Mesenchymal stem cell (in vitro differentiated cells and primary cell): Measurements from ENCODE around the gene CNTRL.
"Not testable (repeated sequence)": the region's sequence is repeated elsewhere in the genome, so short reads cannot be mapped to it uniquely, and the experiment has no call there.

Experiments used
- DNase-seq: peaks from one replicate; pipeline ENCODE4 v3.0.0-alpha.2; 2013
- H2AFZ ChIP-seq: one replicate; pipeline ENCODE4 v1.6.1; 2013; ENCODE audit warnings: low read depth, mild to moderate bottlenecking, control low read depth, inconsistent platforms, low read length, moderate library complexity
- H2AK5ac ChIP-seq: 2 replicates; pipeline ENCODE4 v1.6.1; 2013; ENCODE audit warnings: low read length, moderate library complexity, mild to moderate bottlenecking, inconsistent platforms; ENCODE audit not compliant: severe bottlenecking
- H2BK120ac ChIP-seq: one replicate; pipeline ENCODE4 v1.6.1; 2013; ENCODE audit warnings: low read depth, mild to moderate bottlenecking, inconsistent platforms, low read length, moderate library complexity
- H2BK12ac ChIP-seq, 2 experiments: one replicate each; pipeline ENCODE4 v1.6.1; 2013; ENCODE audit warnings: inconsistent platforms in 2 of 2, low read length in 2 of 2, mild to moderate bottlenecking in 2 of 2, moderate library complexity in 2 of 2, control low read depth in 1 of 2
- H2BK15ac ChIP-seq: one replicate; pipeline ENCODE4 v1.6.1; 2013; ENCODE audit warnings: mild to moderate bottlenecking, low read depth, inconsistent platforms; ENCODE audit not compliant: poor library complexity, severe bottlenecking
- H2BK5ac ChIP-seq: 2 replicates; pipeline ENCODE4 v1.6.1; 2013; ENCODE audit warnings: low read depth, mild to moderate bottlenecking, low read length, control low read depth, inconsistent platforms; ENCODE audit not compliant: poor library complexity, severe bottlenecking
- H3K14ac ChIP-seq, 2 experiments: one replicate each; pipeline ENCODE4 v1.6.1; 2013; ENCODE audit warnings: inconsistent platforms in 2 of 2, low read length in 2 of 2, control low read depth in 1 of 2, mild to moderate bottlenecking in 1 of 2, moderate library complexity in 1 of 2
- H3K18ac ChIP-seq, 2 experiments: one replicate each; pipeline ENCODE4 v1.6.1; 2013; ENCODE audit warnings: inconsistent platforms in 2 of 2, low read length in 2 of 2, control low read depth in 1 of 2, low read depth in 1 of 2, mild to moderate bottlenecking in 1 of 2
- H3K23ac ChIP-seq, 2 experiments: one replicate each; pipeline ENCODE4 v1.6.1; 2013; ENCODE audit warnings: inconsistent platforms in 2 of 2, low read length in 2 of 2, mild to moderate bottlenecking in 2 of 2, moderate library complexity in 2 of 2, control low read depth in 1 of 2
- H3K27ac ChIP-seq: 2 replicates; pipeline ENCODE4 v1.5.1; 2013; ENCODE audit warnings: mild to moderate bottlenecking, moderate library complexity, low read length, control low read depth, inconsistent platforms; ENCODE audit not compliant: poor library complexity, severe bottlenecking
- H3K27me3 ChIP-seq, 2 experiments: 2 replicates each; pipeline versions ENCODE4 v1.6.1 to v1.7.0; 2013; ENCODE audit warnings: low read length in 2 of 2, mild to moderate bottlenecking in 2 of 2, moderate library complexity in 2 of 2, control low read depth in 1 of 2, inconsistent platforms in 1 of 2; ENCODE audit not compliant: control insufficient read depth in 1 of 2, insufficient read depth in 1 of 2
- H3K36me3 ChIP-seq, 2 experiments: 2 replicates each; pipeline versions ENCODE4 v1.6.1 to v1.7.0; 2013; ENCODE audit warnings: low read length in 2 of 2, control low read depth in 1 of 2, inconsistent platforms in 1 of 2, low read depth in 1 of 2, mild to moderate bottlenecking in 1 of 2; ENCODE audit not compliant: insufficient read depth in 2 of 2, control insufficient read depth in 1 of 2
- H3K4ac ChIP-seq, 2 experiments: one replicate each; pipeline ENCODE4 v1.6.1; 2013; ENCODE audit warnings: inconsistent platforms in 2 of 2, low read length in 2 of 2, mild to moderate bottlenecking in 2 of 2, moderate library complexity in 2 of 2, control low read depth in 1 of 2, low read depth in 1 of 2
- H3K4me1 ChIP-seq: 2 replicates; pipeline ENCODE4 v1.6.1; 2013; ENCODE audit warnings: low read depth, low read length, control low read depth; ENCODE audit not compliant: control insufficient read depth, insufficient read depth
- H3K4me2 ChIP-seq: 2 replicates; pipeline ENCODE4 v1.6.1; 2013; ENCODE audit warnings: low read length, mild to moderate bottlenecking, inconsistent platforms; ENCODE audit not compliant: poor library complexity, severe bottlenecking
- H3K4me3 ChIP-seq, 2 experiments: 2 replicates each; pipeline versions ENCODE4 v1.5.1 to v1.7.0; 2013; ENCODE audit warnings: low read length in 2 of 2, mild to moderate bottlenecking in 2 of 2, control low read depth in 1 of 2, low read depth in 1 of 2; ENCODE audit not compliant: insufficient read depth in 1 of 2
- H3K79me1 ChIP-seq: replicated peaks from 2 replicates; pipeline ENCODE4 v1.6.1; 2013; ENCODE audit warnings: mild to moderate bottlenecking, control low read depth, low read length, inconsistent platforms; ENCODE audit not compliant: poor library complexity, severe bottlenecking
- H3K9ac ChIP-seq: 2 replicates; pipeline ENCODE4 v1.7.0; 2013; ENCODE audit warnings: mild to moderate bottlenecking, low read length, moderate library complexity
- H3K9me3 ChIP-seq: 2 replicates; pipeline ENCODE4 v1.7.0; 2013; ENCODE audit warnings: mild to moderate bottlenecking, low read length; ENCODE audit not compliant: control insufficient read depth
- H4K8ac ChIP-seq: one replicate; pipeline ENCODE4 v1.6.1; 2013; ENCODE audit warnings: inconsistent platforms, mild to moderate bottlenecking, low read length, moderate library complexity
- H4K91ac ChIP-seq: one replicate; pipeline ENCODE4 v1.6.1; 2013; ENCODE audit warnings: mild to moderate bottlenecking, low read length, inconsistent platforms
- whole genome bisulfite sequencing: methylation state at CpG from one replicate; pipeline ENCODE4 v1.1.7; 2013; ENCODE audit warnings: mixed read lengths; 5-methylcytosine and 5-hydroxymethylcytosine counted together

CNTRL gene

DNA sequence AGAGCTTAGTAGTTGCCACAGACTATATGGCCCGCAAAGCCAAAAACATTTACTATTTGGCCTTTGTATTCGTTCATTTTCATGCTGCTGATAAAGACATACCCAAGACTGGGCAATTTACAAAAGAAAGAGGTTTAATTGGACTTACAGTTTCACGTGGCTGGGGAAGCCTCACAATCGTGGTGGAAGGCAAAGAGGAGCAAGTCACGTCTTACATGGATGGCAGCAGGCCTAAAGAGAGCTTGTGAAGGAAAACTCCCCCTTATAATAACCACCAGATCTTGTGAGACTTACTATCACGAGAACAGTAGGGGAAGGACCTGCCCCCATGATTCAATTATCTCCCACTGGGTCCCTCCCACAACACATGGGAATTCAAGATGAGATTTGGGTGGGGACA, 16.0 kb downstream of the CNTRL start:
- not testable (repeated sequence) for H2BK120ac ChIP-seq, H3K4me1 ChIP-seq, H2BK15ac ChIP-seq, H3K79me1 ChIP-seq, H3K27me3 ChIP-seq, H4K91ac ChIP-seq, H3K9ac ChIP-seq, H4K8ac ChIP-seq, H3K4me3 ChIP-seq, H2BK12ac ChIP-seq, DNase-seq, H3K36me3 ChIP-seq, H3K18ac ChIP-seq, H3K4ac ChIP-seq, H2BK5ac ChIP-seq, H3K23ac ChIP-seq, H3K9me3 ChIP-seq, H3K14ac ChIP-seq, H3K27ac ChIP-seq, H2AK5ac ChIP-seq, H2AFZ ChIP-seq, H3K4me2 ChIP-seq
- WGBS, result 95% methylated on average over 6 of the region's 6 CpGs

- no peak overlapping the region for H4K8ac ChIP-seq
- no peaks in the 10 kb centered on the region for H3K4me1 ChIP-seq
- no peak overlapping the region for H2BK5ac ChIP-seq
- H2BK15ac ChIP-seq, result no peak overlapping the region
- no peak overlapping the region for H3K9ac ChIP-seq
- no peak overlapping the region for H3K4me3 ChIP-seq
- no peak overlapping the region for H3K4me2 ChIP-seq
- H2AFZ ChIP-seq, result no peak overlapping the region
- no peak overlapping the region for H3K14ac ChIP-seq
- no peak overlapping the region for H2BK12ac ChIP-seq
- no peak overlapping the region for H3K23ac ChIP-seq
- H3K27ac ChIP-seq, result no peak overlapping the region
- no peak overlapping the region for H4K91ac ChIP-seq
- no peak for DNase-seq
- H3K4ac ChIP-seq, result no peak overlapping the region
- peaks cover 0 to 20% of the 10 kb centered on the region in 2 experiments for H3K36me3 ChIP-seq
- no peak overlapping the region for H3K18ac ChIP-seq
- no peaks in the 10 kb centered on the region for H3K79me1 ChIP-seq
- H2BK120ac ChIP-seq, result no peak overlapping the region
- no peaks in the 10 kb centered on the region for H3K27me3 ChIP-seq
- no peak overlapping the region for H2AK5ac ChIP-seq
- H3K9me3 ChIP-seq, result no peaks in the 10 kb centered on the region
Measured at GRCh38 chr9:121095057-121095456, 20.3 kb downstream of the CNTRL start.

DNA sequence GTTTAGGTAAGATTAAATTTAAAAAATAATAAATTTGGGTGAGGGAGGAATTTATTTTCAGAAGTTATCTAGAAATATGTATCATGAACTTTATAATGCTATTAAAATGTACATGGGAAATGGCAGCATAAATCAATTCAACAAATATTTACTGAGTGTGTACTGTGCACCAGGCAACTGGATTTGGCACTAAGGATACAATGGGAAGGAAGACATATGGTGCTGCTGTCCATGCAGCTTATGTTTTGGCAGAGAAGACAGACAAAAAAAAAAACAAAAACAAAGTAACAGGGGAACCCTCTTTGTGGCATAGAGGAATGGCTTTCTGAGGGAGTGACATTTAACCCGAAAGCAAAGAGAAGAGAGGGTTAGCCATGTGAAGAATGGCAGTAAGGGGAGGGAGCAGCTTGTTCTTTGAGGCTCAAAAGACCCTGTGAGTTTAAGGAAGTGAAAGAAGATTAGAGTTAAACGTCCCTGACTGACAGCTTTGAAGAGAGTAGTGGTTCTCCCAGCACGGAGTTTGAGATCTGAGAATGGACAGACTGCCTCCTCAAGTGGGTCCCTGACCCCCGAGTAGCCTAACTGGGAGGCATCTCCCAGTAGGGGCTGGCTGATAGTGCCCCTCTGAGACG, 23.9 kb downstream of the CNTRL start:
- no peak overlapping the region for H3K18ac ChIP-seq
- H3K4me2 ChIP-seq, result no peak overlapping the region
- H2BK12ac ChIP-seq, result no peak overlapping the region
- H3K79me1 ChIP-seq, result no peaks in the 10 kb centered on the region
- H2AFZ ChIP-seq, result no peak overlapping the region
- DNase-seq, result no peak
- H2BK5ac ChIP-seq, result no peak overlapping the region
- H3K9me3 ChIP-seq, result no peaks in the 10 kb centered on the region
- no peak overlapping the region for H4K8ac ChIP-seq
- no peak overlapping the region for H3K9ac ChIP-seq
- H3K27me3 ChIP-seq, result no peaks in the 10 kb centered on the region
- H2BK120ac ChIP-seq, result no peak overlapping the region
- peaks cover 0 to 11% of the 10 kb centered on the region in 2 experiments for H3K36me3 ChIP-seq
- no peaks in the 10 kb centered on the region for H3K4me1 ChIP-seq
- H4K91ac ChIP-seq, result no peak overlapping the region
- no peak overlapping the region for H2AK5ac ChIP-seq
- H3K4ac ChIP-seq, result no peak overlapping the region
- WGBS, result 94% methylated on average over 5 of the region's 5 CpGs
- H3K27ac ChIP-seq, result no peak overlapping the region
- no peak overlapping the region for H3K23ac ChIP-seq
- H3K14ac ChIP-seq, result no peak overlapping the region
- H2BK15ac ChIP-seq, result no peak overlapping the region
- H3K4me3 ChIP-seq, result no peak overlapping the region

- H3K36me3 ChIP-seq, DNase-seq, H3K4me3 ChIP-seq, H3K27me3 ChIP-seq, H2BK12ac ChIP-seq, H3K23ac ChIP-seq, H4K91ac ChIP-seq, H3K18ac ChIP-seq, H3K14ac ChIP-seq, H2BK120ac ChIP-seq, H3K4ac ChIP-seq, H3K27ac ChIP-seq, H3K79me1 ChIP-seq, H2AFZ ChIP-seq, H2BK15ac ChIP-seq, H2BK5ac ChIP-seq, H3K4me2 ChIP-seq, H2AK5ac ChIP-seq, H4K8ac ChIP-seq, H3K4me1 ChIP-seq, H3K9me3 ChIP-seq, H3K9ac ChIP-seq: not testable (repeated sequence)
- 100% methylated on average over 1 of the region's 5 CpGs for WGBS
Measured at GRCh38 chr9:121104054-121104453, 29.3 kb downstream of the CNTRL start.
